22Rv1 (cell line): ENCODE measurements around the gene PTPRE.

Experiments
- CTCF ChIP-seq: fragments of 450-650 bp; IDR thresholded peaks from 2 replicates; pipeline ENCODE4 v1.5.1; 2017; ENCODE audit warnings: mild to moderate bottlenecking
- ZFX ChIP-seq: fragments of 450-650 bp; IDR thresholded peaks from 2 replicates; pipeline ENCODE4 v1.6.1; 2017; ENCODE audit warnings: antibody characterized with exemption, borderline replicate concordance

GRCh38 chr10:127971101-127971946, 64.4 kb downstream of the PTPRE start:
- TF ChIP-seq CTCF (no peak), ZFX (no peak)
